HepG2 (cell line): ENCODE data around the gene SEZ6L. TPM values are rescaled to one million over a fixed set of nuclear protein-coding genes. Genes with fewer than 3 reads are reported as not detected.
A peak's percentile ranks its signal among the peaks of the same experiment; 100 is the strongest.

Experiments used
- ATAC-seq: fragments of 200-7000 bp; cut with Tn5 transposase; 3 replicates; pipeline ENCODE4 v1.9.1; 2020; ENCODE audit warnings: mild to moderate bottlenecking, moderate library complexity
- BruUV-seq: library from RNA; stranded (reverse); fragments of 400-500 nt; replicated peaks from 2 replicates; lab custom pipeline; 2021; lab: Mats Ljungman, UMichigan
- CTCF ChIA-PET: fragments of 300-600 bp; formaldehyde crosslinking; extraction: SDS; loops from one replicate; lab custom pipeline; 2021; ENCODE audit warnings: low total read pairs, inconsistent platforms, low intra/inter-chr PET ratio; lab: Yijun Ruan, JAX
- POLR2A ChIA-PET: fragments of 350-600 bp; sonication (Branson Sonifier 250); formaldehyde crosslinking; loops from one replicate; lab custom pipeline; 2020; ENCODE audit warnings: antibody characterized with exemption, inconsistent platforms; lab: Yijun Ruan, JAX
- DNase-seq: peaks from one replicate; pipeline ENCODE4 v3.0.0-alpha.2; 2015; ENCODE audit warnings: low spot score
- FAIRE-seq: peaks from 3 replicates; lab custom pipeline; 2011; peaks lifted over from hg19 to GRCh38; lab: Jason Lieb, UNC
- H2AFZ ChIP-seq: one replicate; pipeline ENCODE4 v1.6.1; 2011; ENCODE audit warnings: low read length, inconsistent platforms
- H3K27ac ChIP-seq: fragments of 300-600 bp; 3 replicates; pipeline ENCODE4 v1.8.0; 2011; ENCODE audit warnings: mixed run types, mild to moderate bottlenecking, mixed read lengths, low read length, inconsistent platforms; ENCODE audit not compliant: insufficient read depth; ENCODE audit errors: extremely low read length
- H3K27me3 ChIP-seq, 2 experiments: fragments of 200-600 bp in 1 of 2; 2 replicates in 1 of 2; 3 replicates in 1 of 2; pipeline versions ENCODE4 v1.6.0 to v1.8.0; 2011; ENCODE audit warnings: low read length in 2 of 2, mild to moderate bottlenecking in 2 of 2, moderate library complexity in 2 of 2, inconsistent platforms in 1 of 2; ENCODE audit not compliant: insufficient read depth in 2 of 2, control insufficient read depth in 1 of 2
- H3K36me3 ChIP-seq, 2 experiments: fragments of 200-600 bp in 1 of 2; replicated peaks in 1 of 2; 2 replicates in 1 of 2; 3 replicates in 1 of 2; pipeline versions ENCODE4 v1.5.1 to v1.8.0; 2011; ENCODE audit warnings: low read length in 2 of 2, inconsistent platforms in 1 of 2; ENCODE audit not compliant: insufficient read depth in 2 of 2, control insufficient read depth in 1 of 2
- H3K4me1 ChIP-seq: 2 replicates; pipeline ENCODE4 v1.5.1; 2012; ENCODE audit warnings: low read length, inconsistent platforms; ENCODE audit not compliant: insufficient read depth
- H3K4me2 ChIP-seq: 2 replicates; pipeline ENCODE4 v1.6.0; 2011; ENCODE audit warnings: low read depth, low read length, inconsistent platforms
- H3K4me3 ChIP-seq, 3 experiments: fragments of 200-600 bp in 1 of 3; sonication (generic), shearing (Covaris generic) in 1 of 3; replicated peaks in 1 of 3; 2 replicates each; pipeline ENCODE4 v1.5.1; 2011 to 2016; ENCODE audit warnings: low read length in 3 of 3, inconsistent platforms in 2 of 3, low read depth in 2 of 3, mild to moderate bottlenecking in 2 of 3, control low read depth in 1 of 3, mixed read lengths in 1 of 3; ENCODE audit not compliant: insufficient read depth in 1 of 3
- H3K79me2 ChIP-seq: one replicate; pipeline ENCODE4 v1.6.1; 2011; ENCODE audit warnings: low read length, inconsistent platforms; ENCODE audit not compliant: insufficient read depth
- H3K9ac ChIP-seq: 2 replicates; pipeline ENCODE4 v1.6.0; 2011; ENCODE audit warnings: mild to moderate bottlenecking, low read depth, low read length, inconsistent platforms; ENCODE audit not compliant: insufficient read depth
- H3K9me3 ChIP-seq: 2 replicates; pipeline ENCODE4 v1.5.1; 2012; ENCODE audit warnings: mild to moderate bottlenecking, low read length
- H4K20me1 ChIP-seq: 2 replicates; pipeline ENCODE4 v1.6.0; 2011; ENCODE audit warnings: inconsistent platforms, mild to moderate bottlenecking, low read length, moderate library complexity; ENCODE audit not compliant: insufficient read depth
- AKAP8 ChIP-seq: sonication (generic); formaldehyde crosslinking; IDR thresholded peaks from 2 replicates; pipeline ENCODE4 v1.5.1; 2020; ENCODE audit warnings: mild to moderate bottlenecking, missing genetic modification reagents
- CBX5 ChIP-seq: sonication (generic); formaldehyde crosslinking; IDR thresholded peaks from 2 replicates; pipeline ENCODE4 v1.4.0; 2020; ENCODE audit warnings: missing genetic modification reagents, borderline replicate concordance
- GRHL1 ChIP-seq: sonication (generic); formaldehyde crosslinking; conservative IDR thresholded peaks from 2 replicates; pipeline ENCODE4 v1.8.0; 2022; ENCODE audit warnings: missing genetic modification reagents
- HNF4A ChIP-seq: sonication (generic); formaldehyde crosslinking; IDR thresholded peaks from 2 replicates; pipeline ENCODE4 v1.4.0; 2020; ENCODE audit warnings: missing genetic modification reagents
- HNRNPL ChIP-seq: fragments of 200-400 bp; formaldehyde crosslinking; IDR thresholded peaks from 2 replicates; pipeline ENCODE4 v1.6.1; 2017; ENCODE audit warnings: mild to moderate bottlenecking, low read depth, low read length
- MAFF ChIP-seq: IDR thresholded peaks from 2 replicates; pipeline ENCODE4 v1.6.1; 2011; ENCODE audit warnings: low read depth, low read length, improper control_type of control experiment
- MAX ChIP-seq: IDR thresholded peaks from 2 replicates; pipeline ENCODE4 v1.6.1; 2012; ENCODE audit warnings: inconsistent platforms
- MEIS2 ChIP-seq: sonication (generic); formaldehyde crosslinking; IDR thresholded peaks from 2 replicates; pipeline ENCODE4 v1.9.0; 2021; ENCODE audit warnings: mild to moderate bottlenecking, missing genetic modification reagents
- NFIC ChIP-seq: IDR thresholded peaks from 2 replicates; pipeline ENCODE4 v1.6.1; 2012; ENCODE audit warnings: mild to moderate bottlenecking, low read length, inconsistent platforms
- SP140L ChIP-seq: sonication (generic); formaldehyde crosslinking; IDR thresholded peaks from 2 replicates; pipeline ENCODE4 v1.4.0; 2020; ENCODE audit warnings: missing genetic modification reagents, borderline replicate concordance
- XBP1 ChIP-seq: sonication (generic); formaldehyde crosslinking; IDR thresholded peaks from 2 replicates; pipeline ENCODE4 v1.5.0; 2020; ENCODE audit warnings: missing genetic modification reagents
- ZFP36 ChIP-seq: fragments of 150-350 bp; IDR thresholded peaks from 2 replicates; pipeline ENCODE4 v1.6.1; 2018; ENCODE audit warnings: borderline replicate concordance, low read length, low read depth; ENCODE audit not compliant: partially characterized antibody
- ZNF446 ChIP-seq: sonication (generic); formaldehyde crosslinking; IDR thresholded peaks from 2 replicates; pipeline ENCODE4 v1.5.0; 2020; ENCODE audit warnings: mild to moderate bottlenecking, missing genetic modification reagents
- ZNF484 ChIP-seq: sonication (generic); formaldehyde crosslinking; IDR thresholded peaks from 2 replicates; pipeline ENCODE4 v1.5.1; 2020; ENCODE audit warnings: mild to moderate bottlenecking, low read depth, missing genetic modification reagents, borderline replicate concordance
- ZNF567 ChIP-seq: sonication (generic); formaldehyde crosslinking; IDR thresholded peaks from 2 replicates; pipeline ENCODE4 v1.8.1; 2023; ENCODE audit warnings: mild to moderate bottlenecking, missing genetic modification reagents, borderline replicate concordance
- ZNF790 ChIP-seq: sonication (generic); formaldehyde crosslinking; IDR thresholded peaks from 2 replicates; pipeline ENCODE4 v1.8.0; 2022; ENCODE audit warnings: missing genetic modification reagents, mild to moderate bottlenecking, borderline replicate concordance
- WGBS: methylation state at CpG from one replicate; pipeline ENCODE4 v1.1.6; 2017; ENCODE audit warnings: low lambda C conversion rate; 5-methylcytosine and 5-hydroxymethylcytosine counted together
- in situ Hi-C: cut with HindIII; loops from 2 replicates; pipeline ENCODE4 v1.10.0; 2017; ENCODE audit warnings: low pct_unique_long_range_greater_than_20kb; ENCODE audit not compliant: extremely low pct_ligation_motif_present
- intact Hi-C: fragments of 100-400 bp; cut with micrococcal nuclease; formaldehyde crosslinking; loops from one replicate; pipeline ENCODE4 v1.10.0; 2022; ENCODE audit not compliant: unreplicated experiment
- polyA plus RNA-seq, 8 experiments: library from polyadenylated mRNA; depleted of rRNA in 3 of 8; stranded (reverse) in 7 of 8; unstranded in 1 of 8; fragments of >200 nt; fragmentation: Illumina TruSeq in 4 of 8; extraction: Trizol in 4 of 8; gene quantifications; 2 replicates each; pipeline versions ENCODE4 v1.2.1 to v1.2.3, GENCODE V29; 2011 to 2016; ENCODE audit warnings: low read depth in 4 of 8, missing spikeins in 1 of 8, mixed read lengths in 1 of 8; ENCODE audit not compliant: insufficient read depth in 1 of 8
- total RNA-seq, 5 experiments: library from RNA; depleted of rRNA; stranded (reverse); fragments of >200 nt; fragmentation: Illumina TruSeq; extraction: Trizol; gene quantifications; 2 replicates each; pipeline ENCODE4 v1.2.3, GENCODE V29; 2016; ENCODE audit warnings: low read depth in 1 of 5

The SEZ6L gene
- total and polyA plus RNA-seq, 2 of the 13 experiments (the other 11 are each of a cell fraction or from before 2014, with no cell fraction given), result not detected

- no peak for TF ChIP-seq MAX
- TF ChIP-seq CBX5 (CRISPR knock-in tag), result no peak
- no peak for TF ChIP-seq AKAP8 (CRISPR knock-in tag)
- peak; percentile 86 for TF ChIP-seq ZFP36
- TF ChIP-seq, all 625 proteins: peak for 1
- Histone ChIP-seq H3K9ac (no peak overlapping the region), H3K27ac (no peak overlapping the region), H2AFZ (no peak overlapping the region), H3K4me3 (no peak overlapping the region), H3K27me3 (peaks cover 0 to 22% of the 10 kb centered on the region in 2 experiments; a peak in 3 of 5 replicates), H3K4me2 (no peak overlapping the region), H3K9me3 (no peaks in the 10 kb centered on the region), H4K20me1 (no peaks in the 10 kb centered on the region), H3K79me2 (no peaks in the 10 kb centered on the region), H3K36me3 (no peaks in the 10 kb centered on the region), H3K4me1 (peaks cover 9% of the 10 kb centered on the region)
- ATAC-seq (no peak), DNase-seq (no peak), FAIRE-seq (no peak)
- WGBS, result 21% methylated on average over 2 of the region's 2 CpGs
- in situ Hi-C loops, result no loop called here
- ChIA-PET POLR2A (no interaction called here), CTCF (no interaction called here)
- BruUV-seq, result no TSS peak
- intact Hi-C loops, result no loop called here
Observed at GRCh38 chr22:26357281-26357680, 188.0 kb downstream of the SEZ6L start.

- no peaks in the 10 kb centered on the region for H3K79me2 ChIP-seq
- TF ChIP-seq GRHL1 (no peak), NFIC (no peak), ZNF567 (CRISPR knock-in tag) (no peak), ZNF790 (CRISPR knock-in tag) (no peak), SP140L (no peak), MEIS2 (CRISPR knock-in tag) (no peak), HNRNPL (no peak), MAFF (no peak), HNF4A (CRISPR knock-in tag) (no peak), ZNF484 (no peak), ZNF446 (CRISPR knock-in tag) (no peak), XBP1 (CRISPR knock-in tag) (no peak)
- 50% methylated on average over 2 of the region's 9 CpGs for WGBS
- intact Hi-C loops, result no loop called here
- no peak overlapping the region for H3K4me2 ChIP-seq
- CTCF ChIA-PET, result no interaction called here
- no peak overlapping the region for H3K9ac ChIP-seq
- no peaks in the 10 kb centered on the region for H3K9me3 ChIP-seq
- POLR2A ChIA-PET, result no interaction called here
- peaks cover 9% of the 10 kb centered on the region for H3K4me1 ChIP-seq
- H4K20me1 ChIP-seq, result no peaks in the 10 kb centered on the region
- no peaks in the 10 kb centered on the region for H3K36me3 ChIP-seq
- DNase-seq (no peak), ATAC-seq (no peak), FAIRE-seq (no peak)
- in situ Hi-C loops, result no loop called here
- H3K27ac ChIP-seq, result no peak overlapping the region
- BruUV-seq, result no TSS peak
- H3K4me3 ChIP-seq, result no peak overlapping the region
- no peak overlapping the region for H2AFZ ChIP-seq
- H3K27me3 ChIP-seq, result peaks cover 0 to 22% of the 10 kb centered on the region in 2 experiments; a peak in 3 of 5 replicates
Observed at GRCh38 chr22:26357813-26358212, 188.6 kb downstream of the SEZ6L start.
